Neural crest cell (in vitro differentiated cells): ENCODE data around the gene FAM186B. TPM values are rescaled to one million over a fixed set of nuclear protein-coding genes. Genes with fewer than 3 reads are reported as not detected.

ENCODE experiments used
- DNase-seq: peaks from one replicate; pipeline ENCODE4 v3.0.0; 2021; ENCODE audit warnings: low read depth, mixed read lengths, low spot score
- H3K27ac Mint-ChIP-seq: one replicate; pipeline ENCODE4 v1.8.0; 2021; ENCODE audit warnings: mild to moderate bottlenecking, mixed read lengths; ENCODE audit not compliant: unreplicated experiment
- H3K27me3 Mint-ChIP-seq: 2 replicates; pipeline ENCODE4 v1.8.0; 2021; ENCODE audit warnings: low read depth, mild to moderate bottlenecking, mixed read lengths
- H3K36me3 Mint-ChIP-seq: 2 replicates; pipeline ENCODE4 v1.8.0; 2021; ENCODE audit warnings: low read depth, mild to moderate bottlenecking, mixed read lengths
- H3K4me1 Mint-ChIP-seq: 2 replicates; pipeline ENCODE4 v1.8.0; 2021; ENCODE audit warnings: mixed read lengths
- H3K4me3 Mint-ChIP-seq: one replicate; pipeline ENCODE4 v1.8.0; 2021; ENCODE audit warnings: mild to moderate bottlenecking, mixed read lengths
- H3K9me3 Mint-ChIP-seq: 2 replicates; pipeline ENCODE4 v1.8.0; 2021; ENCODE audit warnings: mixed read lengths
- CTCF ChIP-seq: fragments of 200-600 bp; sonication (generic); conservative IDR thresholded peaks from 2 replicates; pipeline ENCODE4 v1.5.0; 2021; ENCODE audit warnings: antibody characterized with exemption, mild to moderate bottlenecking
- total RNA-seq: library from RNA; stranded (reverse); gene quantifications from 2 replicates; pipeline ENCODE4 v1.2.1, GENCODE V29; 2021

The FAM186B gene
- total RNA-seq, 1 donor from 2014 or later = 0.28 TPM

GRCh38 chr12:49641748-49642369 is 36.4 kb upstream of the FAM186B start:
- no peaks in the 10 kb centered on the region for H3K9me3 Mint-ChIP-seq
- no peaks in the 10 kb centered on the region for H3K27me3 Mint-ChIP-seq
- H3K4me3 Mint-ChIP-seq = no peak overlapping the region
- H3K27ac Mint-ChIP-seq = no peak overlapping the region
- no peak for TF ChIP-seq CTCF
- no peak for DNase-seq
- no peaks in the 10 kb centered on the region for H3K36me3 Mint-ChIP-seq
- H3K4me1 Mint-ChIP-seq = peaks cover 34% of the 10 kb centered on the region

- Mint-ChIP-seq H3K9me3 (no peaks in the 10 kb centered on the region), H3K27ac (peak overlapping the region; percentile 40), H3K36me3 (no peaks in the 10 kb centered on the region), H3K4me3 (peak overlapping the region; percentile 3), H3K27me3 (no peaks in the 10 kb centered on the region), H3K4me1 (peaks cover 37% of the 10 kb centered on the region)
- peak; percentile 64 for TF ChIP-seq CTCF
- DNase-seq = peak; percentile 39
Measured at GRCh38 chr12:49636979-49637755, 31.7 kb upstream of the FAM186B start.

GRCh38 chr12:49636574-49636973 is 31.1 kb upstream of the FAM186B start:
- no peak for DNase-seq
- no peak for TF ChIP-seq CTCF
- no peaks in the 10 kb centered on the region for H3K27me3 Mint-ChIP-seq
- H3K4me3 Mint-ChIP-seq = peak overlapping the region; percentile 3
- H3K9me3 Mint-ChIP-seq = no peaks in the 10 kb centered on the region
- H3K27ac Mint-ChIP-seq = no peak overlapping the region
- H3K36me3 Mint-ChIP-seq = no peaks in the 10 kb centered on the region
- peaks cover 37% of the 10 kb centered on the region for H3K4me1 Mint-ChIP-seq

- Mint-ChIP-seq H3K36me3 (no peaks in the 10 kb centered on the region), H3K27me3 (no peaks in the 10 kb centered on the region), H3K4me1 (peaks cover 38% of the 10 kb centered on the region), H3K4me3 (peak overlapping the region; percentile 32), H3K9me3 (no peaks in the 10 kb centered on the region), H3K27ac (peak overlapping the region; percentile 47)
- TF ChIP-seq CTCF = no peak
- no peak for DNase-seq
Measured at GRCh38 chr12:49635656-49636055, 30.2 kb upstream of the FAM186B start.

- no peak for DNase-seq
- Mint-ChIP-seq H3K4me3 (no peak overlapping the region), H3K36me3 (no peaks in the 10 kb centered on the region), H3K9me3 (no peaks in the 10 kb centered on the region), H3K27me3 (no peaks in the 10 kb centered on the region), H3K27ac (no peak overlapping the region), H3K4me1 (peaks cover 38% of the 10 kb centered on the region)
- TF ChIP-seq CTCF = no peak
Measured at GRCh38 chr12:49635036-49635435, 29.6 kb upstream of the FAM186B start.
